HepG2 (cell line): ENCODE data around the gene FEV.

Source experiments
- BHLHE40 ChIP-seq: IDR thresholded peaks from 2 replicates; pipeline ENCODE4 v1.6.1; 2011; ENCODE audit warnings: low read length, improper control_type of control experiment
- CBX5 ChIP-seq: sonication (generic); formaldehyde crosslinking; IDR thresholded peaks from 2 replicates; pipeline ENCODE4 v1.4.0; 2020; ENCODE audit warnings: missing genetic modification reagents, borderline replicate concordance
- JUNB ChIP-seq: sonication (generic); formaldehyde crosslinking; IDR thresholded peaks from 2 replicates; pipeline ENCODE4 v1.8.0; 2022; ENCODE audit warnings: missing genetic modification reagents, mild to moderate bottlenecking, borderline replicate concordance
- ZBTB7A ChIP-seq: sonication (generic); formaldehyde crosslinking; IDR thresholded peaks from 2 replicates; pipeline ENCODE4 v1.8.0; 2022; ENCODE audit warnings: mild to moderate bottlenecking, missing genetic modification reagents
- ZNF343 ChIP-seq: sonication (generic); formaldehyde crosslinking; IDR thresholded peaks from 2 replicates; pipeline ENCODE4 v1.4.0; 2020; ENCODE audit warnings: mild to moderate bottlenecking, missing genetic modification reagents
- ZNF816 ChIP-seq: sonication (generic); formaldehyde crosslinking; IDR thresholded peaks from 2 replicates; pipeline ENCODE4 v1.8.0; 2022; ENCODE audit warnings: missing genetic modification reagents, mild to moderate bottlenecking, borderline replicate concordance
- ZSCAN20 ChIP-seq: sonication (generic); formaldehyde crosslinking; IDR thresholded peaks from 2 replicates; pipeline ENCODE4 v1.4.0; 2020; ENCODE audit warnings: missing genetic modification reagents, mild to moderate bottlenecking, borderline replicate concordance
- TF ChIP-seq, protein P1 (sequence below): sonication (generic); formaldehyde crosslinking; IDR thresholded peaks from 2 replicates; pipeline ENCODE4 v1.5.0; 2020; ENCODE audit warnings: mild to moderate bottlenecking, missing genetic modification reagents, moderate library complexity
- TF ChIP-seq, protein P2 (sequence below), 2 experiments: IDR thresholded peaks; 2 replicates each; pipeline ENCODE4 v1.6.1; 2011 to 2012; ENCODE audit warnings: low read length in 2 of 2, borderline replicate concordance in 1 of 2, low read depth in 1 of 2, mild to moderate bottlenecking in 1 of 2, moderate library complexity in 1 of 2
- TF ChIP-seq, protein P3 (sequence below): sonication (generic); formaldehyde crosslinking; conservative IDR thresholded peaks from 2 replicates; pipeline ENCODE4 v1.5.0; 2020; ENCODE audit warnings: missing genetic modification reagents
- TF ChIP-seq, protein P4 (sequence below): IDR thresholded peaks from 2 replicates; pipeline ENCODE4 v1.6.1; 2016; ENCODE audit warnings: missing biosample characterization, missing genetic modification reagents, low read depth

DNA sequence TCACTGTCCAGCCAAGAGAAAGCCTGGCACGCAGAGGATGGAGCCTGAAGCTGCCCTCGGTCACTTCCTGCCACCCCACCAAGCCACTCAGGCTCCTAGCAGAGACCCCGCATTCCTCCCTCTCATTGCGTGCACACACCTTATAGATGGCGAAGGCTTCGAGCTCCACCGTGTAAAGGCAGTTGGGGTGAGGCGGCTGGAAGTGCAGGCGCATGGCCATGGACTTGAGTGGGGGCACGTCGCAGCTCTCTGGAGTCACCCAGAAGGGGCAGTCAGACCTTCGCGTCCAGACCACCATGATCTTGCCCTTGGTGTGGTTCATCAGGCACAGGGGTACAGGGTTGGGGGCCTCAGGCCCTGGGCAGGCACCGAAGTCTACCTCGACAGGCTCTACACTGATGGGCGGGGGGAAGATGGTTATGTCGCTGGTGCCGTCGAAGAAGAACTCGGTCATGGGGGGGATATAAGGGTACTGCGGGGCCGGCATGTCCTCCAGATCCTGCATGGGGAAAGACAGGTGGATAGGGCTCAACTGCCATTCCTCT lies 42.6 kb upstream of the FEV start:
- TF ChIP-seq BHLHE40 (no peak), JUNB (CRISPR knock-in tag) (no peak), ZNF343 (no peak), ZNF816 (CRISPR knock-in tag) (no peak), ZBTB7A (no peak), ZSCAN20 (no peak), CBX5 (CRISPR knock-in tag) (no peak)
- TF ChIP-seq, protein P1, sequence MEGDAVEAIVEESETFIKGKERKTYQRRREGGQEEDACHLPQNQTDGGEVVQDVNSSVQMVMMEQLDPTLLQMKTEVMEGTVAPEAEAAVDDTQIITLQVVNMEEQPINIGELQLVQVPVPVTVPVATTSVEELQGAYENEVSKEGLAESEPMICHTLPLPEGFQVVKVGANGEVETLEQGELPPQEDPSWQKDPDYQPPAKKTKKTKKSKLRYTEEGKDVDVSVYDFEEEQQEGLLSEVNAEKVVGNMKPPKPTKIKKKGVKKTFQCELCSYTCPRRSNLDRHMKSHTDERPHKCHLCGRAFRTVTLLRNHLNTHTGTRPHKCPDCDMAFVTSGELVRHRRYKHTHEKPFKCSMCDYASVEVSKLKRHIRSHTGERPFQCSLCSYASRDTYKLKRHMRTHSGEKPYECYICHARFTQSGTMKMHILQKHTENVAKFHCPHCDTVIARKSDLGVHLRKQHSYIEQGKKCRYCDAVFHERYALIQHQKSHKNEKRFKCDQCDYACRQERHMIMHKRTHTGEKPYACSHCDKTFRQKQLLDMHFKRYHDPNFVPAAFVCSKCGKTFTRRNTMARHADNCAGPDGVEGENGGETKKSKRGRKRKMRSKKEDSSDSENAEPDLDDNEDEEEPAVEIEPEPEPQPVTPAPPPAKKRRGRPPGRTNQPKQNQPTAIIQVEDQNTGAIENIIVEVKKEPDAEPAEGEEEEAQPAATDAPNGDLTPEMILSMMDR (CRISPR knock-in tag), result no peak
- TF ChIP-seq, protein P2, sequence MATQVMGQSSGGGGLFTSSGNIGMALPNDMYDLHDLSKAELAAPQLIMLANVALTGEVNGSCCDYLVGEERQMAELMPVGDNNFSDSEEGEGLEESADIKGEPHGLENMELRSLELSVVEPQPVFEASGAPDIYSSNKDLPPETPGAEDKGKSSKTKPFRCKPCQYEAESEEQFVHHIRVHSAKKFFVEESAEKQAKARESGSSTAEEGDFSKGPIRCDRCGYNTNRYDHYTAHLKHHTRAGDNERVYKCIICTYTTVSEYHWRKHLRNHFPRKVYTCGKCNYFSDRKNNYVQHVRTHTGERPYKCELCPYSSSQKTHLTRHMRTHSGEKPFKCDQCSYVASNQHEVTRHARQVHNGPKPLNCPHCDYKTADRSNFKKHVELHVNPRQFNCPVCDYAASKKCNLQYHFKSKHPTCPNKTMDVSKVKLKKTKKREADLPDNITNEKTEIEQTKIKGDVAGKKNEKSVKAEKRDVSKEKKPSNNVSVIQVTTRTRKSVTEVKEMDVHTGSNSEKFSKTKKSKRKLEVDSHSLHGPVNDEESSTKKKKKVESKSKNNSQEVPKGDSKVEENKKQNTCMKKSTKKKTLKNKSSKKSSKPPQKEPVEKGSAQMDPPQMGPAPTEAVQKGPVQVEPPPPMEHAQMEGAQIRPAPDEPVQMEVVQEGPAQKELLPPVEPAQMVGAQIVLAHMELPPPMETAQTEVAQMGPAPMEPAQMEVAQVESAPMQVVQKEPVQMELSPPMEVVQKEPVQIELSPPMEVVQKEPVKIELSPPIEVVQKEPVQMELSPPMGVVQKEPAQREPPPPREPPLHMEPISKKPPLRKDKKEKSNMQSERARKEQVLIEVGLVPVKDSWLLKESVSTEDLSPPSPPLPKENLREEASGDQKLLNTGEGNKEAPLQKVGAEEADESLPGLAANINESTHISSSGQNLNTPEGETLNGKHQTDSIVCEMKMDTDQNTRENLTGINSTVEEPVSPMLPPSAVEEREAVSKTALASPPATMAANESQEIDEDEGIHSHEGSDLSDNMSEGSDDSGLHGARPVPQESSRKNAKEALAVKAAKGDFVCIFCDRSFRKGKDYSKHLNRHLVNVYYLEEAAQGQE (IDR thresholded peaks at IDR 0.05; ENCODE audit: borderline replicate concordance in 1 of 2, low read depth in 1 of 2, low read length in 2 of 2), result no peak
- TF ChIP-seq, protein P3, sequence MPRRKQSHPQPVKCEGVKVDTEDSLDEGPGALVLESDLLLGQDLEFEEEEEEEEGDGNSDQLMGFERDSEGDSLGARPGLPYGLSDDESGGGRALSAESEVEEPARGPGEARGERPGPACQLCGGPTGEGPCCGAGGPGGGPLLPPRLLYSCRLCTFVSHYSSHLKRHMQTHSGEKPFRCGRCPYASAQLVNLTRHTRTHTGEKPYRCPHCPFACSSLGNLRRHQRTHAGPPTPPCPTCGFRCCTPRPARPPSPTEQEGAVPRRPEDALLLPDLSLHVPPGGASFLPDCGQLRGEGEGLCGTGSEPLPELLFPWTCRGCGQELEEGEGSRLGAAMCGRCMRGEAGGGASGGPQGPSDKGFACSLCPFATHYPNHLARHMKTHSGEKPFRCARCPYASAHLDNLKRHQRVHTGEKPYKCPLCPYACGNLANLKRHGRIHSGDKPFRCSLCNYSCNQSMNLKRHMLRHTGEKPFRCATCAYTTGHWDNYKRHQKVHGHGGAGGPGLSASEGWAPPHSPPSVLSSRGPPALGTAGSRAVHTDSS (CRISPR knock-in tag), result no peak
- TF ChIP-seq, protein P4, sequence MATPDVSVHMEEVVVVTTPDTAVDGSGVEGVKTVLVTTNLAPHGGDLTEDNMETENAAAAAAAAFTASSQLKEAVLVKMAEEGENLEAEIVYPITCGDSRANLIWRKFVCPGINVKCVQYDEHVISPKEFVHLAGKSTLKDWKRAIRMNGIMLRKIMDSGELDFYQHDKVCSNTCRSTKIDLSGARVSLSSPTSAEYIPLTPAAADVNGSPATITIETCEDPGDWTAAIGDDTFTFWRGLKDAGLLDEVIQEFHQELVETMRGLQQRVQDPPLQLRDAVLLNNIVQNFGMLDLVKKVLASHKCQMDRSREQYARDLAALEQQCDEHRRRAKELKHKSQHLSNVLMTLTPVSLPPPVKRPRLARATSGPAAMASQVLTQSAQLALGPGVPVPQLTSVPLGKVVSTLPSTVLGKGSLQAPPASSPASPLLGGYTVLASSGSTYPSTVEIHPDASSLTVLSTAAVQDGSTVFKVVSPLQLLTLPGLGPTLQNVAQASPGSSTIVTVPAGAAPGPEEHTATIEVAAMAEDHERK (CRISPR knock-in tag), result no peak
